Testis (tissue), 3 donors: ENCODE measurements around the gene FAM110C. TPM values are rescaled to one million over a fixed set of nuclear protein-coding genes. Genes with fewer than 3 reads are reported as not detected.
"Not testable (repeated sequence)": the region's sequence is repeated elsewhere in the genome, so short reads cannot be mapped to it uniquely, and the experiment has no call there.

ENCODE experiments used
- DNase-seq: peaks from one replicate; pipeline ENCODE4 v3.0.0-alpha.2; 2019
- H3K27ac ChIP-seq, 2 donors: fragments of 200-600 bp; sonication (generic); one replicate each; pipeline ENCODE4 v1.5.1; 2019
- H3K27me3 ChIP-seq: fragments of 200-600 bp; sonication (generic); one replicate; pipeline ENCODE4 v1.5.1; 2019
- H3K36me3 ChIP-seq: fragments of 200-600 bp; sonication (generic); one replicate; pipeline ENCODE4 v1.5.1; 2017; ENCODE audit warnings: low read depth; ENCODE audit errors: missing control alignments
- H3K4me1 ChIP-seq: fragments of 200-600 bp; sonication (generic); one replicate; pipeline ENCODE4 v1.5.1; 2019
- H3K4me3 ChIP-seq, 2 donors: fragments of 200-600 bp; sonication (generic); one replicate each; pipeline ENCODE4 v1.5.1; 2017 to 2019
- H3K9me3 ChIP-seq: fragments of 200-600 bp; sonication (generic); one replicate; pipeline ENCODE4 v1.5.1; 2017
- CTCF ChIP-seq, 3 experiments: fragments of 450-650 bp in 2 of 3; fragments of 200-600 bp in 1 of 3; sonication (generic) in 1 of 3; IDR thresholded peaks; one replicate each; pipeline ENCODE4 v1.5.1; 2016 to 2019; ENCODE audit warnings: antibody characterized with exemption in 3 of 3, mild to moderate bottlenecking in 2 of 3, moderate library complexity in 1 of 3
- POLR2A ChIP-seq: fragments of 450-650 bp; IDR thresholded peaks from one replicate; pipeline ENCODE4 v1.6.1; 2017; ENCODE audit warnings: antibody characterized with exemption, mild to moderate bottlenecking, moderate library complexity
- WGBS, 2 donors: methylation state at CpG; one replicate each; pipeline ENCODE4 v1.1.5; 2018; 5-methylcytosine and 5-hydroxymethylcytosine counted together
- intact Hi-C: fragments of 100-400 bp; cut with DNase I; formaldehyde crosslinking; loops from one replicate; pipeline ENCODE4 v1.15.1; 2023; ENCODE audit warnings: low total_unique reads
- polyA plus RNA-seq: library from polyadenylated mRNA; stranded (reverse); fragments of 350-450 nt; fragmentation: Illumina TruSeq; extraction: RNeasy Lipid Tissue Mini Kit (QIAGEN cat#74804); gene quantifications from one replicate; pipeline ENCODE4 v1.2.3, GENCODE V29; 2014; ENCODE audit warnings: low read depth, low replicate concordance; ENCODE audit not compliant: insufficient read depth
- total RNA-seq, 2 donors: library from RNA; depleted of rRNA; stranded (reverse); fragments of >200 nt; gene quantifications; one replicate each; pipeline ENCODE4 v1.2.3, GENCODE V29; 2016

The FAM110C gene
- total and polyA plus RNA-seq, 3 donors from 2014 or later, result 8.5 to 16.3 (median 13.5) TPM

GRCh38 chr2:19505-19904 is 26.8 kb downstream of the FAM110C start:
- H3K9me3 ChIP-seq, result no peaks in the 10 kb centered on the region
- no peak for DNase-seq
- no peak overlapping the region for H3K4me3 ChIP-seq
- TF ChIP-seq CTCF (IDR thresholded peaks at IDR 0.05), result no peak
- TF ChIP-seq POLR2A, result no peak
- H3K4me1 ChIP-seq, result peaks cover 16% of the 10 kb centered on the region
- WGBS, 2 donors, result 74 to 81% methylated on average over 5 of the region's 5 CpGs
- H3K36me3 ChIP-seq, result no peaks in the 10 kb centered on the region
- intact Hi-C loops, result no loop called here
- H3K27ac ChIP-seq, result no peak overlapping the region
- H3K27me3 ChIP-seq, result no peaks in the 10 kb centered on the region

GRCh38 chr2:18402-19271 is 27.7 kb downstream of the FAM110C start:
- Histone ChIP-seq H3K27me3 (no peaks in the 10 kb centered on the region), H3K9me3 (no peaks in the 10 kb centered on the region), H3K27ac (no peak overlapping the region), H3K4me3 (no peak overlapping the region), H3K36me3 (no peaks in the 10 kb centered on the region), H3K4me1 (peaks cover 16% of the 10 kb centered on the region)
- intact Hi-C loops, result no loop called here
- TF ChIP-seq CTCF (IDR thresholded peaks at IDR 0.05) (peak in 2 of 3 experiments; percentile 45), POLR2A (no peak)
- no peak for DNase-seq
- WGBS, 2 donors, result 73 to 82% methylated on average over 14 of the region's 14 CpGs

- intact Hi-C loops, H3K27ac ChIP-seq, H3K27me3 ChIP-seq, H3K9me3 ChIP-seq, DNase-seq, H3K4me3 ChIP-seq, H3K36me3 ChIP-seq: not testable (repeated sequence)
- 84 to 90% methylated on average over 2 of the region's 2 CpGs for WGBS, 2 donors
- peaks cover 16% of the 10 kb centered on the region for H3K4me1 ChIP-seq
Observed at GRCh38 chr2:15916-16315, 30.4 kb downstream of the FAM110C start.

GRCh38 chr2:11248-11941 is 34.9 kb downstream of the FAM110C start:
- DNase-seq, result peak; percentile 97
- intact Hi-C loops, result no loop called here

More at GRCh38 chr2:11248-11941, 34.9 kb downstream of the FAM110C start:
- 46% methylated on average over 54 of the region's 54 CpGs; no CpG with 5 or more reads in 1 of the 2 donors for WGBS, 2 donors
- Histone ChIP-seq H3K36me3 (no peaks in the 10 kb centered on the region), H3K27ac (no peak overlapping the region), H3K9me3 (no peaks in the 10 kb centered on the region), H3K27me3 (no peaks in the 10 kb centered on the region), H3K4me3 (peak overlapping the region in 1 of 2 donors; percentile 5), H3K4me1 (peaks cover 16% of the 10 kb centered on the region)
- TF ChIP-seq POLR2A, result no peak
- TF ChIP-seq CTCF (IDR thresholded peaks at IDR 0.05), result peak; percentile 89 to 92 (median 89)
